SIG-M5 treated with dmso at 0.1 percent for 504 hours (cell line): Measurements from ENCODE around the gene PRKCE.

Experiments
- DNase-seq: peaks from one replicate; lab custom pipeline; 2025; ENCODE audit not compliant: unreplicated experiment; lab: John Stamatoyannopoulos, UW

The PRKCE gene

GRCh38 chr2:46173030-46173429, 521.6 kb downstream of the PRKCE start:
- no peak for DNase-seq

GRCh38 chr2:46173636-46174250, 522.3 kb downstream of the PRKCE start:
- DNase-seq = no peak

- DNase-seq = no peak
Measured at GRCh38 chr2:46174345-46175170, 523.1 kb downstream of the PRKCE start.

GRCh38 chr2:46175419-46175818, 523.9 kb downstream of the PRKCE start:
- DNase-seq = no peak

- DNase-seq = no peak
Measured at GRCh38 chr2:46177461-46178089, 526.1 kb downstream of the PRKCE start.

GRCh38 chr2:46179037-46179621, 527.7 kb downstream of the PRKCE start:
- peak; percentile 23 for DNase-seq

GRCh38 chr2:46180189-46180588, 528.7 kb downstream of the PRKCE start:
- DNase-seq = no peak

- DNase-seq = no peak
Measured at GRCh38 chr2:46181306-46181705, 529.8 kb downstream of the PRKCE start.

GRCh38 chr2:46181789-46182530, 530.5 kb downstream of the PRKCE start:
- no peak for DNase-seq

GRCh38 chr2:46183426-46183825, 532.0 kb downstream of the PRKCE start:
- no peak for DNase-seq

GRCh38 chr2:46184794-46185583, 533.5 kb downstream of the PRKCE start:
- DNase-seq = no peak

- DNase-seq = peak; percentile 91
Measured at GRCh38 chr2:46187112-46187618, 535.7 kb downstream of the PRKCE start.

- no peak for DNase-seq
Measured at GRCh38 chr2:46188041-46188716, 536.7 kb downstream of the PRKCE start.

GRCh38 chr2:46193356-46193755, 541.9 kb downstream of the PRKCE start:
- no peak for DNase-seq

- no peak for DNase-seq
Measured at GRCh38 chr2:46193855-46194254, 542.4 kb downstream of the PRKCE start.

- DNase-seq = no peak
Measured at GRCh38 chr2:46194856-46195255, 543.4 kb downstream of the PRKCE start.

GRCh38 chr2:46195819-46196218, 544.3 kb downstream of the PRKCE start:
- DNase-seq = no peak

- no peak for DNase-seq
Measured at GRCh38 chr2:46196871-46197462, 545.5 kb downstream of the PRKCE start.

- no peak for DNase-seq
Measured at GRCh38 chr2:46197672-46198071, 546.2 kb downstream of the PRKCE start.
